T-helper 22 cell (primary cell): ENCODE results near the gene DCLRE1A.

Source experiments
- DNase-seq: peaks from one replicate; pipeline ENCODE4 v3.0.0-alpha.2; 2020; ENCODE audit warnings: low read depth

Gene DCLRE1A

GRCh38 chr10:113854013-113854760 is at the start of gene DCLRE1A, which contains the start of gene NHLRC2:
Gene DCLRE1A, minus strand, starts transcription at chr10:113854082. Its CDS starts 900 bp downstream, at chr10:113853182.
Gene NHLRC2, plus strand, starts transcription at chr10:113854661. Its CDS starts 212 bp downstream, at chr10:113854873.
- peak; percentile 40 for DNase-seq

DNA sequence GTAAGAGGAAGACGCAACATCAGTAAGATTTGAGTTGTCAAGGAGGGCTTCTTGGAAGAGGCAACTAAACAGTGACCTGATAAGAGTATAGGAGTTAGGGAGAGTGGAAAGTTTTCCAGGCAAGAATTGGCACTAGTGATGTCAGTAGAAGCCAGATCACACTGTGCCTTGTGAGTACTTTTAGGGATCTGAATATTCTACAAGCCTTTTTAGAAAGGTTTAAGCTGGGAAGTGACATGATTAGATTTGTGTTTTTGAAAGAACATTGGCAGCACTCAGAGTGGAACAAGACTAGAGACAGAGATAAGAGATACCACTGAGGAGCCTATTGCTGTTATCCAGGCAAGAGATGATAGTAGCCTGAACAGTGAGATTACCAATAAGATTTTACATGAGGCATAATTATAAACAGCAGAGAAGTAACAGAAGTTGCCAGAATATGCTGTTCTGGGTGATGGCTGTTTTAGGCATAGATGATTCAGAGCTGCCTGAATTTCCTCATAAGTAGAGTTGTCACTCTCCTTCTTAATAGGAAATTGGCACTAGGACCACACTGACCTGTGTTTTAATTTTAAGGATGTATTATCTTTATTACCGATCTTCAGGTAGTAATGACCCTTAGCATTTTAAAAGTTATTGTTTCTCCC is 46.2 kb upstream of the DCLRE1A start:
- no peak for DNase-seq

DNA sequence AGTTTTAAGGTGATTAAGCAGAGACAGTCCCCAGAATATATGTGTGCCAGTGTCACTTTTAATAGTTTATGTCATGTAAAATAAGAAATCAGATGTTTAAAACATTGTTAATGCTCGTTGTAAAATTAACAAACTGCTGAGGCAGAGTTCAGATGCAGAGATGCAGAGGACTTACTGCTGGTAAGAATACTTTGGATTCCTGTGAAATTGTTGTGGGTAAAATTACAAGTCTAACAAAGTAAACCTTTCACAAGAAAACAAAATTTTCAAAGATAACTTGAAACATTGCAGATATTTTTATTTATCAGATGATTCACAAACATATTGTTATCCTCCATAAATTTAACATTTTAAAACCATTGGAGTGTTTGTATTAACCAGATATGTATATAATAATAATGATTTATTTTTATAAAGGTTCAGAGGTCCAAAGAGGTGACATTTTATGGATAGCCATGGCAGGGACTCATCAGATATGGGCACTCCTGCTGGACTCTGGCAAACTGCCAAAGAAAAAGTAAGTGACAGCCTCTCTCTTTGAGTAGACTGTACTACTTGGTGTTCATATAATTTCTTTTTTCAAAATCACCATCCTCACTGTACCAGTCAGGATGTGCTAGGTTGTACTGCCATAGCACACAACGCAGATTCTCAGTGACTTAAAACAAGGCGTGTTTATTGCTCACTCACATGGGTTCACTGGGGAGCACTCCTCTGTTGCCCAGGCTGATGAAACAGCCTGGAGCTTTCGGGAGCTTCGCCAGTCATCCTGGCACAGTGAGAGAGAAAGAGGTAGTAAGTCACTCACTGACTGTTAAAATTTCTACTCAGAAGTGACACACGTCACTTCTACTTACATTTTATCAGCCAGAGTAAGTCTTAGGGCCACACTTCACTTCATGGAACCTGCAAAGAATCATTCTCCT is 44.1 kb upstream of the DCLRE1A start:
- no peak for DNase-seq

DNA sequence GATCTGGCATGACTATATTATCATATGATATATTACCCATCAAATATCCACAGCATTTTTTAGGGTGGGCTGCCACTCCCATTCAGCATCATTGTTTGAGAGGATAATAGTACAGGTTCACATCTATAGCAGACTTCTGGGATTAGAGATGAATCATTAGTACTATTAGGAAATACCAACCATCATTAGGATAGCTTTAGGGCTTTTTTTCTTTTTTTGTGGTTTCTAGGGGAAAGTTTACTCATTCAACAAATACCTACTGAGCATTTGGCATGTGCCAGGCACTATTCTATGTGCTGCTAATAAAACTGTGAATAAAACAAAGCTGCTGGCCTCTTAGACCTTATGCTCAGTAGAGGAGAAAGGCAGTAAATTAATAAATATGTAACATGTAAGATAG is 41.1 kb upstream of the DCLRE1A start:
- no peak for DNase-seq

GRCh38 chr10:113894581-113894980 is 40.7 kb upstream of the DCLRE1A start:
- DNase-seq = no peak

DNA sequence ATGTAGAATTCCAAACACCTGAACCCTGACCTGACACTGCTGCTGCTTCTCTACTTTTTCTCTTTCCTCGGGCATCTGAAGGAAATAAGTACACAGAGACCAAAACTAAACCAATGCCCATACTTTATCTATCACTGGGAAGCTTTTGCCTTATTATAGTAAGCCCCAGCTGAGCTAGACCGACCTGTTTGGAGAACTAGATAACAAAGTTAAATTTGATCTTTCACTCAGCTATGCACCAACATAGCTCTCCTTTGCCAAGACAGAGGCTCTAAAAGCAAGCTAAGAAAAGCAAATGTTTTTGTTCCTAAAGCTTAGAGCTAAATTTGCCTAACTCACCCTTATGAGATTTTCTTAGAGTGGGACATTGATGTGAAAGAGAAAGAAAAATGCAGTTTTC is 39.7 kb upstream of the DCLRE1A start:
- no peak for DNase-seq

GRCh38 chr10:113891476-113891875 is 37.6 kb upstream of the DCLRE1A start:
- no peak for DNase-seq

DNA sequence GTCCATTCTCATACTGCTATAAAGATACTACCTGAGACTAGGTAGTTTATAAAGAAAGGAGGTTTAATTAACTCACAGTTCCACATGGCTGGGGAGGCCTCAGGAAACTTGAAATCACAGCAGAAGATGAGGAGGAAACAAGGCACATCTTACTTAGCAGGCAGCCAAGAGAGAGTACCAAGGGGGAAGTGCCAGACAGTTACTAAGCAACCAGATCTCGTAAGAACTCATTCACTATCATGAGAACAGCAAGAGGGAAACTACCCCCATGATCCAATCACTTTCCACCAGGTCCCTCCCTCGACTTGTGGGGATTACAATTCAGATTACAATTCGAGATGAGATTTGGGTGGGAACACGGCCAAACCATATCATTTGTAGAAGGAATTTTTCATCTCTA is 36.9 kb upstream of the DCLRE1A start:
- no peak for DNase-seq

DNA sequence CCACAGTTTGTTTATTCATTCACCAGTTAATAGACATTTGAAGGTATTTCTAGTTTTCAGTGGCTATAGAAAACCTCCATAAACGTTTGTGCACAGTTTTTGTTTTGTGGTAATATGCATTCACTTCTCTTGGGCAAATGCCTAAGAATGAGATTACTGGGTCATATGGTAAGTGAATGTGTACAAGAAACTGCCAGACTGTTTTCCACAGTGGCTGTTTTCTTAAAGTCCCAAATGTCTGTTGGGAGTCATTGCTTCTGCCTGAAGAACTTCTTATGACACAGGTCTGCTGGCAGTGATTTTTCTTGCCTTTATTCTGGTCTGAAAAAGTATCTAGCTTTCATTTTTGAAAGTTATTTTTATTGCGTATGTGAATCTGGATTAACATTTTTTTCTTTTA is 36.0 kb upstream of the DCLRE1A start:
- no peak for DNase-seq

DNA sequence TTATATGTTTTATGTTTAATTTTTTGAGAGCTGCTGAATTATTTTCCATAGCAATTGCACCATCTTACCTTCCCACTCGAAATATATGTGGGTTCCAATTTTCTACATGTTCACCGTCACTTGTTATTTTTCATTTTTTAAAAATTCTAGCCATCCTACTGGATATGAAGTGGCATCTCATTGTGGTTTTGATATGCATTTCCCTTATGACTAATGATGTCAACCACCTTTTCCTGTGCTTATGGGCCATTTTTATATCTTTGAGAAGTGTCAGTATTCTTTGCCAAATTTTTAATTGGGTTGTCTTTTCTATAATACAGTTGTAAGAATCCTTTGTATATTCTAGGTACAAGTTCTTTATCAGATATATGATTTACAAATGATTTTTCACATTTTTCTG is 28.4 kb upstream of the DCLRE1A start:
- DNase-seq = no peak

GRCh38 chr10:113880236-113880635 is 26.4 kb upstream of the DCLRE1A start:
- DNase-seq = no peak

- no peak for DNase-seq
Measured at GRCh38 chr10:113879691-113880090, 25.8 kb upstream of the DCLRE1A start.

GRCh38 chr10:113876461-113876860 is 22.6 kb upstream of the DCLRE1A start:
- DNase-seq = no peak

DNA sequence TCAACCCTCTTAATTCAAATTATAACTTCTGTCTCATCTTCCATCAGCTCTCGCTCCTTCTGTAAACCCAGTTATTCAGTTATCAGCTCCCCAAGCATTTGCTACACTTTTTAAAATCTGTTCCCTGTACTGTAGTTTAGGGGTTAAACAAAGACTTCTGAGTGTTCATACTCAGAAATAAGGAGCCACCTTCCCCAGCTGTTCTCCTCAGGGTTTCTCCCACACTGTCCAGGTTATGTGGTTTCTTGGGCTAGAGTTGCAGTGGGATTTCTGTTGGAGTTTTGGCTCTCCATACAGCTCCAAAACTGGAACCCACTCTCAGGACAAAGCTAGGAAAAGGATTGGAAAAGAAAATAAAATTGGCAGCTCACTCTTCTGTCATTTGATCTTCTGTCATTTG is 21.3 kb upstream of the DCLRE1A start:
- no peak for DNase-seq

GRCh38 chr10:113872139-113873030 is 18.5 kb upstream of the DCLRE1A start:
- no peak for DNase-seq

DNA sequence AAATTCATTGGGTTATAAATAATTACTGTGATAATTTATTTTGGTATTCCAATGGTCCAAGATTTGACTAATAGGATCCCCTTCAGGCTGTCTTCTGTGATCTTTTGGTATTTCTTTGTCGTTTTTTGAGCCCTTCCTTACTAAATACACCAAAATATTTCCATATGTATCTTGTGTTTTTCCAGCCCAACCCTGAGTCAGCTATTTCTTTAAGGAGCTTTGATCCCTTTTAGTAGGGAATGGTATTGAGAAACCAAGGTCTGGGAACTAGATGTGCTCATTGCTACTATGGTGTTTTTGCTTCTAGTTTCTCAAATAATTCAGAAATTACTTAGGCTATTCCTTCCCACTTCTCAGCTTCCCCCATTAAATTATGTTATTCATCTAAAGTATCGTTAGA is 15.9 kb upstream of the DCLRE1A start:
- DNase-seq = no peak

- no peak for DNase-seq
Measured at GRCh38 chr10:113867904-113868303, 14.0 kb upstream of the DCLRE1A start.

GRCh38 chr10:113866551-113867394 is 12.9 kb upstream of the DCLRE1A start:
- no peak for DNase-seq

DNA sequence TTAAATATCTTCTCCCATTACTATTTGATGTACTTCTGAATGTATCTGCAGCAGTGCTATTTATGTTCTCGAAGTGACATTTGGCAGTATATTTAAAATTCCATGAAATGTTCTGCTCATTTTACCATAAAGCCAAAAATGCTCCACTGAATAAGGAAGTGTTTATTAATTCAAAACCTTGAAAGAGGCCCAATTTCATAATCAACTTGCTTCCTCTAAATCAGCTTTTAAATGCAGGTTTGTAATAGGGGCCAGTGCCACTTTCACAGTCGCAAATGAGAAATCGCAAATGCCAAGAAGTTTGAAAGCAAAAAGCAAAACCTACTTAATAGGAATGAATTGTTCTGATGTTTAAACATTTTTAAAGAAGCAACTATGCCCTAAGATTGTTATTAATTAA is 12.0 kb upstream of the DCLRE1A start:
- no peak for DNase-seq

DNA sequence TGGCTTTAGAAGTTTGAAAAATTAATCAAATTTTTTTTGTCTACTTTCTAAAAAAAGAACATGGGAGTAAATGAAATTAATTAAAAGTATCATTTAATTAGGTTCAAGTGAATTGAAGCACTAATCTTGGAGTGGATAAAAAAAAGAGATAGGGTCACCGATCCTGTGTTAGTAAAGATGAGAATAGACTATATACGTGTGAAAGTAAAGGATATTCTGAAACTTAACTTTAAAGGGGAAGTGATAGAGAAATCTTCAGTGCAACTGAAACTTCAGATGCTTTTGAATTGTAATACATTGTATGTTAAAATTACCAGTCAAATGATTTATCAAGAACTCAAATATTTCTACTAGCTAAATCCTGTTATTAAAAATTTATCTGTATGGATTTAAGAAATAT is 5.4 kb upstream of the DCLRE1A start:
- DNase-seq = no peak

DNA sequence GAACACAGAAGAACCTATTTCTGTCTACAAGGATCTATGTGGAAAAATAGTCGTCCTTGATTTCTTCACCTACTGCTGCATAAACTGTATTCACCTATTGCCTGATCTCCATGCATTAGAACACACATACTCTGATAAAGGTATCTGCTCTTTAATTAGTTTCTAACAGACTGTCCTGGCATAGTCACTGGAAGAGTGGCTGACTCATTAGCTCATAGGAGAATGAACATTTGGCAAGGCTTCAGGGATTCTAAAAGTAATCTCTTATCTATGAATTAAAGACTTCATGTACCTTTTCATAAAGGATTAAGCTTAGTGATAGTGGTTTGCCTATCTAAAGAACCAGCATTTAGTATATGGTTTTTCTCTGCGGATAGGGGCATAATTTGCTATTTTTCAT is 4.7 kb upstream of the DCLRE1A start:
- DNase-seq = no peak
